Endodermal cell (in vitro differentiated cells): Measurements from ENCODE around the gene HPCAL1. TPM values are rescaled to one million over a fixed set of nuclear protein-coding genes. Genes with fewer than 3 reads are reported as not detected.

Source experiments
- DNase-seq: peaks from one replicate; pipeline ENCODE4 v3.0.0-alpha.2; 2017
- H3K27ac ChIP-seq: 2 replicates; pipeline ENCODE4 v1.5.1; 2013; ENCODE audit warnings: mild to moderate bottlenecking, low read depth, low read length, moderate library complexity
- H3K27me3 ChIP-seq: 2 replicates; pipeline ENCODE4 v1.6.1; 2013; ENCODE audit warnings: mild to moderate bottlenecking, low read length, moderate library complexity; ENCODE audit not compliant: insufficient read depth, control insufficient read depth, poor library complexity, severe bottlenecking
- H3K36me3 ChIP-seq: 2 replicates; pipeline ENCODE4 v1.7.0; 2013; ENCODE audit warnings: mild to moderate bottlenecking, low read length, moderate library complexity; ENCODE audit not compliant: control insufficient read depth, insufficient read depth
- H3K4me1 ChIP-seq: one replicate; pipeline ENCODE4 v1.7.0; 2013; ENCODE audit warnings: low read length; ENCODE audit not compliant: control insufficient read depth, insufficient read depth
- H3K4me3 ChIP-seq: 2 replicates; pipeline ENCODE4 v1.5.1; 2013; ENCODE audit warnings: mild to moderate bottlenecking, low read length, moderate library complexity
- H3K9ac ChIP-seq: 2 replicates; pipeline ENCODE4 v1.6.1; 2013; ENCODE audit warnings: mild to moderate bottlenecking, low read length, moderate library complexity; ENCODE audit not compliant: poor library complexity, severe bottlenecking; ENCODE audit errors: extremely low read depth
- H3K9me3 ChIP-seq: 2 replicates; pipeline ENCODE4 v1.6.1; 2013; ENCODE audit warnings: mild to moderate bottlenecking, low read length, moderate library complexity; ENCODE audit not compliant: control insufficient read depth
- H3K27ac Mint-ChIP-seq: 2 replicates; pipeline ENCODE4 v1.8.0; 2020; ENCODE audit warnings: mixed read lengths
- H3K27me3 Mint-ChIP-seq: 2 replicates; pipeline ENCODE4 v1.8.0; 2021; ENCODE audit warnings: mild to moderate bottlenecking, mixed read lengths; ENCODE audit not compliant: insufficient read depth
- H3K36me3 Mint-ChIP-seq: 2 replicates; pipeline ENCODE4 v1.8.0; 2020; ENCODE audit warnings: low read depth, mixed read lengths
- H3K4me1 Mint-ChIP-seq: 2 replicates; pipeline ENCODE4 v1.8.0; 2020; ENCODE audit warnings: mixed read lengths
- H3K4me3 Mint-ChIP-seq: 2 replicates; pipeline ENCODE4 v1.8.0; 2020; ENCODE audit warnings: mild to moderate bottlenecking, moderate library complexity, mixed read lengths
- H3K9me3 Mint-ChIP-seq: 2 replicates; pipeline ENCODE4 v1.8.0; 2020; ENCODE audit warnings: mild to moderate bottlenecking, mixed read lengths
- CTCF ChIP-seq: fragments of 200-600 bp; sonication (generic); conservative IDR thresholded peaks from 2 replicates; pipeline ENCODE4 v1.5.0; 2021; ENCODE audit warnings: antibody characterized with exemption, mild to moderate bottlenecking
- WGBS, 2 experiments: methylation state at CpG; one replicate each; pipeline versions ENCODE4 v1.1.5 to v1.1.7; 2013; ENCODE audit warnings: missing lambda C conversion rate in 2 of 2, mixed read lengths in 1 of 2; ENCODE audit not compliant: insufficient coverage in 1 of 2, insufficient read length in 1 of 2; 5-methylcytosine and 5-hydroxymethylcytosine counted together
- total RNA-seq, 2 donors: library from RNA; stranded (reverse); fragmentation: NEBNext Ultra II Directional in 1 of 2; extraction: Animal tissue kit (Norgen Biotek cat#: 25700) in 1 of 2; gene quantifications; 2 replicates in 1 of 2; 3 replicates in 1 of 2; pipeline ENCODE4 v1.2.1, GENCODE V29; 2021

HPCAL1 gene
- total RNA-seq, 2 donors from 2014 or later, result 6.8 to 8.1 TPM

GRCh38 chr2:10362096-10362897, 59.6 kb downstream of the HPCAL1 start:
- DNase-seq, result no peak
- H3K36me3 Mint-ChIP-seq, result no peaks in the 10 kb centered on the region
- no peaks in the 10 kb centered on the region for H3K9me3 ChIP-seq
- no peaks in the 10 kb centered on the region for H3K27me3 ChIP-seq
- no peaks in the 10 kb centered on the region for H3K9me3 Mint-ChIP-seq
- no peak overlapping the region for H3K4me3 Mint-ChIP-seq
- H3K4me3 ChIP-seq, result no peak overlapping the region
- H3K9ac ChIP-seq, result no peak overlapping the region
- peaks cover 11% of the 10 kb centered on the region for H3K4me1 ChIP-seq
- H3K4me1 Mint-ChIP-seq, result peaks cover 27% of the 10 kb centered on the region
- peaks cover 3% of the 10 kb centered on the region for H3K27me3 Mint-ChIP-seq
- 87 to 89% methylated on average over 12 to 14 of the region's 14 CpGs for WGBS, 2 experiments
- no peaks in the 10 kb centered on the region for H3K36me3 ChIP-seq
- peak overlapping the region; percentile 30 for H3K27ac Mint-ChIP-seq
- no peak for TF ChIP-seq CTCF
- no peak overlapping the region for H3K27ac ChIP-seq

GRCh38 chr2:10362898-10363454, 60.3 kb downstream of the HPCAL1 start:
- TF ChIP-seq CTCF, result no peak

GRCh38 chr2:10363861-10364610, 61.3 kb downstream of the HPCAL1 start:
- Mint-ChIP-seq H3K4me1 (peaks cover 16% of the 10 kb centered on the region), H3K36me3 (no peaks in the 10 kb centered on the region), H3K4me3 (no peak overlapping the region), H3K27ac (no peak overlapping the region), H3K27me3 (peaks cover 3% of the 10 kb centered on the region), H3K9me3 (no peaks in the 10 kb centered on the region)
- 89 to 93% methylated on average over 13 to 23 of the region's 23 CpGs for WGBS, 2 experiments
- Histone ChIP-seq H3K4me1 (peaks cover 11% of the 10 kb centered on the region), H3K36me3 (no peaks in the 10 kb centered on the region), H3K4me3 (no peak overlapping the region), H3K9ac (no peak overlapping the region), H3K27me3 (no peaks in the 10 kb centered on the region), H3K27ac (no peak overlapping the region), H3K9me3 (no peaks in the 10 kb centered on the region)
- no peak for TF ChIP-seq CTCF
- no peak for DNase-seq

More at GRCh38 chr2:10362898-10363454, 60.3 kb downstream of the HPCAL1 start:
- Mint-ChIP-seq H3K9me3 (no peaks in the 10 kb centered on the region), H3K4me3 (no peak overlapping the region), H3K27me3 (peaks cover 3% of the 10 kb centered on the region), H3K27ac (no peak overlapping the region), H3K4me1 (peaks cover 21% of the 10 kb centered on the region), H3K36me3 (no peaks in the 10 kb centered on the region)
- H3K36me3 ChIP-seq, result no peaks in the 10 kb centered on the region
- DNase-seq, result no peak
- no peak overlapping the region for H3K4me3 ChIP-seq
- H3K27ac ChIP-seq, result no peak overlapping the region
- H3K9me3 ChIP-seq, result no peaks in the 10 kb centered on the region
- no peak overlapping the region for H3K9ac ChIP-seq
- WGBS, 2 experiments, result 91 to 95% methylated on average over 7 to 8 of the region's 8 CpGs
- H3K27me3 ChIP-seq, result no peaks in the 10 kb centered on the region
- peaks cover 11% of the 10 kb centered on the region for H3K4me1 ChIP-seq
